ENCODE measurements around the gene ANKRD11.
A peak's percentile ranks its signal among the peaks of the same experiment; 100 is the strongest.

Gene ANKRD11

GRCh38 chr16:89490439-89491237, at the start of gene ANKRD11:
TSS of gene ANKRD11 (minus strand) at chr16:89490561. CDS start at chr16:89317019, 173,542 bp downstream.
- DNase-seq = peak; percentile 100

- DNase-seq = no peak
Measured at GRCh38 chr16:89538286-89538685, 47.9 kb upstream of the ANKRD11 start.

- no peak for DNase-seq
Measured at GRCh38 chr16:89537549-89537925, 47.2 kb upstream of the ANKRD11 start.

- DNase-seq = no peak
Measured at GRCh38 chr16:89536886-89537548, 46.7 kb upstream of the ANKRD11 start.

- DNase-seq = no peak
Measured at GRCh38 chr16:89536371-89536770, 46.0 kb upstream of the ANKRD11 start.

- DNase-seq = peak; percentile 53
Measured at GRCh38 chr16:89534252-89534756, 43.9 kb upstream of the ANKRD11 start.

- DNase-seq = no peak
Measured at GRCh38 chr16:89531821-89532526, 41.6 kb upstream of the ANKRD11 start.

- DNase-seq = no peak
Measured at GRCh38 chr16:89530401-89531381, 40.3 kb upstream of the ANKRD11 start.

- no peak for DNase-seq
Measured at GRCh38 chr16:89529097-89529496, 38.7 kb upstream of the ANKRD11 start.

- no peak for DNase-seq
Measured at GRCh38 chr16:89525146-89525913, 35.0 kb upstream of the ANKRD11 start.

GRCh38 chr16:89523680-89524344, 33.5 kb upstream of the ANKRD11 start:
- DNase-seq = no peak

GRCh38 chr16:89522287-89522686, 31.9 kb upstream of the ANKRD11 start:
- no peak for DNase-seq

GRCh38 chr16:89519881-89520280, 29.5 kb upstream of the ANKRD11 start:
- DNase-seq = no peak

- no peak for DNase-seq
Measured at GRCh38 chr16:89517128-89517527, 26.8 kb upstream of the ANKRD11 start.

GRCh38 chr16:89512453-89512852, 22.1 kb upstream of the ANKRD11 start:
- no peak for DNase-seq

GRCh38 chr16:89511374-89511773, 21.0 kb upstream of the ANKRD11 start:
- no peak for DNase-seq

- no peak for DNase-seq
Measured at GRCh38 chr16:89510526-89510925, 20.2 kb upstream of the ANKRD11 start.

- peak; percentile 95 for DNase-seq
Measured at GRCh38 chr16:89507834-89508590, 17.7 kb upstream of the ANKRD11 start, which contains the start of gene SPG7. TSS of gene SPG7 (plus strand) at chr16:89508403. CDS start at chr16:89508418, 15 bp downstream.

GRCh38 chr16:89507214-89507833, 17.0 kb upstream of the ANKRD11 start:
- no peak for DNase-seq
